HG02885 (cell line): Measurements from ENCODE around the gene NECAB2.

ENCODE experiments used
- ATAC-seq: cut with Tn5 transposase; IDR thresholded peaks from one replicate; pipeline ENCODE4 v1.9.1; 2021; ENCODE audit warnings: mild to moderate bottlenecking; ENCODE audit not compliant: unreplicated experiment, poor library complexity

NECAB2 gene

GRCh38 chr16:83967838-83968305 lies at the start of gene NECAB2:
Gene NECAB2 (plus strand): TSS chr16:83968244. CDS start chr16:83968649, 405 bp downstream.
- ATAC-seq, result no peak

- no peak for ATAC-seq
Measured at GRCh38 chr16:83920894-83921491, 47.1 kb upstream of the NECAB2 start.

DNA sequence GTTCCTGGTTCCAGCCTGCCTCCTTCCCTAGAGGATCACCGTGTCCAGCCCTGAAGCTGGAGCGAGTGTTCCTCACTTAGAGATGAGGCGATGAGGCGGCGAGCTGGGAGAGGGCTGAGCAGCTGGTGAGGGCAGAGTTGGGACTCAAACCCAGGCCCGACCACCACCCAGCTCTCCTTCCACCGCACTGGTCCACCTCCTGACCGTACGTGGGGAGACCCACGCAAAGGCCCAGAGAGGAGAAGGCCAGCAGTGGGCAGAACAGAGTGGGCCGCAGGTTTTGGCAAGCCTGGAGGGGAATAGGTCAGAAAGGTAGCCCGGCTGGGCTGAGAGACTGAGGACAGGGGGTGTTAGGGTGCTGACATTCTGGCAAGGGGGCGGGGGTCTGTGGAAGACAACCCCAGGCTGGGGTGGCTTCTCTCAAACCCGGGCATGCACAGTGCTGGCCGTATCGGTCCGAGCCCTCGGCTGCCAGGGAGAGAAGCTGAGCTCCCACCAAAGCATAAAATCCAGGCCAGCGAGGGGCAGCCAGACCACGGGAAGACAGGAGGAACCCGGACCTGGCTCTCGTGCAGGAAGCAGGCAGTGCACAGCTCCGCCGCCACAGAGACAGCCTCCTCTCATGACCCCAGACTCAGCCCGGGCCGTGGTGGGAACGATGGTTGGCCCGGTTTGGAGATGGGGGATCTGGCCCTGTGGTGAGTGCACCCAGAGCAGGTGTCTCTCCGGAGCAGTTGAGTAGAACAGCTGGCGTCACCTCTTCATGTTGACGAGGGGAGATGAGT lies 44.3 kb upstream of the NECAB2 start:
- ATAC-seq, result no peak

- ATAC-seq, result no peak
Measured at GRCh38 chr16:83924686-83925085, 43.4 kb upstream of the NECAB2 start.

GRCh38 chr16:83925095-83925905 lies 42.7 kb upstream of the NECAB2 start:
- no peak for ATAC-seq

- ATAC-seq, result no peak
Measured at GRCh38 chr16:83925957-83926725, 41.9 kb upstream of the NECAB2 start.

DNA sequence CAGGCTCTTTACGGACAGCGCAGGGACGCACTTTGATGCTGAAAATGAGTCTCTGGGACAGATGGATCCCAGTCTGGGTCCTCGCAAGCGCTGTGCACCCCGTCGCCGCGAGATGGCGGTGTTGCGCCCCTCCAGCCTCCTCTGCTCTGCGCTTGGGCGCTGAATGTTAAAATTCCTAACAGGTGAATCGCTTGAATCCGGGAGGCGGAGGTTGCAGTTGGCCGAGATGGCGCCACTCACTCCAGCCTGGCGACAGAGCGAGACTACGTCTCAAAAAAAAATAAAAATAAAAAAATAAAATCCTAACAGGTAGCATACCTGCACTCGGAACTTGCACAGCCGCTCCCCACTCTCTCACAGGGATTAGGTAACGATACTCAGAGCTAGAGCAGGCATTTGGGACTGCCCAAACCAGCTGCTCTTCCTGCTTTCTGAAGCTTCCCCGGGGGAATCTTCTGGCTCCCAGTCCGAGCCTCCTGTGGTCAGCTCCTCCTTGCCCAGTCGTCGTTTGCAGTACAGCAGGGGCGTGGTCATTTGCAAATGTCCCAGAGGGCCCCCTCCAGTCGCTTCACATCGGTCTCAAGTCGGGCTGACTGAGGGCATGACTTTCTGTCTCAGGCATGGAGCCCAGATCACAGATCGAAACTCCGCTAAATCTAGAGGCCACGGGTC lies 41.2 kb upstream of the NECAB2 start:
- ATAC-seq, result peak; percentile 59

DNA sequence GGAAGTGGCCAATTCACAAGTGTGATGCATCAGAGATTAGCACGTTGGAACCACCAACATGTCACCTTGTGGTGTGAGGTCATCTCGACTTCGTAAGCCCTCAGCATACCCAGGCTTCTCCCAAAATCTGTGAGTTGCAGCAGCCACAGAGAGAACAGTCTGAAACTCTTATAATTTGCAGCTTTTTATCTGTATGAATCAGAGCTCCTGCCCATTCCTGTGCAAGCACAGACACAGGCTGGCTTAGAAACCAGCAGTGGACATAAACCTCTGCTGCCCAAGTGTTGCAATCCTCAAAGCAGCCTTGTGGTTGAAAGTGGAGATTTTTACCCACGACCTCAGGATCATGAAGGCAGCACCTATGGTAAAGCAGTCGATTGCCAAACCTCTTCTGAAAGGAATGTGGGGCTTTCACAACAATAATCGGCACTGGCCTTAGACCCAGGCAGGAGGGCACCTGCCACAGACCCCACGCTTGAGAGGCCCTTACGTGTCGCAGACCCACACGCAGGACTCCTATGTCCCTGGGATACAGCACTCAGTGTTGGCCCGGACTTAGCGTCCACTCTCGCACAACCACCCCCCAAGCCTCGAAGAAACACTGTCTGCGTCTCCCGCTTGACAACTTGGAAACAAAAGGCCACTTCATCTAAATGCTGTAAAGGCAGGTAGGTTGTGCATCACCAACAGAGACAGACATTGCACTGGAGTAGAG lies 39.5 kb upstream of the NECAB2 start:
- no peak for ATAC-seq

DNA sequence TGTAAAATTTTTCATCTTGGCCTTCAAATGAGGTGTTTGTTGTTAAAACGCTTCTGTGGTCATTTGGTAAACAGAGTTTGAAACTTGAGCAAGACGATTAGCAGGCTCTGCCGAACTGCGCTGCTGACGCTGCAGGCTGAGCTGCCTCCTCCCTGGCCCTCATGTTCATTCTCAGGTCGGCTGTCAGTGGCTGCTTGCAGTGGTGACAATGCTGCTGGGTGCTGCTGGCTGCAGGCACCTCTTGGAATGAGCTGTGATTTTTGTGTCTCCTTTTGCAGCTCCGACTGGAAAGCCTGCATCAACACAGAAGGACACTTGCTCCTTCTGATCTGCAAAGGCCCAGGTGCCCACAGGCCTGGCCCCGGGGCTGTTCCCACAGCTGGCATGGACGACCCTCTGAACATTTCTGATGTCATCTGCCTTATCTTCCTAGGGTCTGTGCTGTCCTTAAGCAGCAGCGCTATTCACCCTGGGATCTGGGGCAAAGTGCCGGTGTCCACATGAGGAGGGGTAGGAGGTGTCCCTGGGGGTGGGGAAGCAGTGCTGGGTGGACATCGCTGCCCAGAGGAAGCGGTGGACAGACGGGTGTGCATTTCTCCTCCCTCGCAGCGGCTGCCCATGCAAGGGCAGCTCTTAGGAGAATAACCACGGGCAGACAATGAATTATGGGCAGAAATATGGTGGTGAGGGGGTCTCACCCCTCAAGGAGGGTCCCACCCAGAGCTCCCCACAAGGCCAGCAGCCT lies 38.1 kb upstream of the NECAB2 start:
- ATAC-seq, result no peak

DNA sequence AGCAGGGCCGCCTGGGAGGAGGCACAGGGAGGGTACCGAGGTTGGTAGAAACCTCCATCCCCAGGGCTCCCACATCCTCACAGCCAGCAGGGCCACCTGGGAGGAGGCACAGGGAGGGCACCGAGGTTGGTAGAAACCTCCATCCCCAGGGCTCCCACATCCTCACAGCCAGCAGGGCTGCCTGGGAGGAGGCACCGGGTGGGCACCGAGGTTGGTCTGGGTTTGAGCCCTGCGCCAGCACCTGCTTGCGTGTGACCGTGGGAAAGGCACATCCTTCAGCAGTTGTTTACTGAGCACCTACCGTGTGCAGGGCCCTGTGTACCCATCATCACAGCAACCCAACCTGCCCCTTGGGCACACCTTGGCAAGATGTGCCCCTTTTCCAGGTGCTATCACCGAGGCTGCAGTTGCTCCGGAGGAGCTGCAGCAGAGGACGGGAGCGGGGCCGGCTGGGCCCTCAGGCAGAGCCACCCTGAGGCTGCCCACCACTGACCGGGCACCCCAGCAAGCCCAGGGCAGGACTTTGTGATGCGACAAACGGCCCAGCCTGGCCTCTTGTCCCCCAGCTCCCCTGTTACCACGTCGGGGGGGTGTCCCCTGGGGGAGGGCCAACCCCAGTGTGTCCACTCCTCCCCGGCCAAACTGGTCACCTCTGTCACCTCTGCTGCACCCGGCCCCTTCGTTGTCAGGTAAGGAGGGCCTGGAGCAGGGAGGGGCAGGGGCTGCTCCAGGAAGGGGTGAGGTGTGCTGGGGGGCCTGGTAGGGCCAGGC lies 37.1 kb upstream of the NECAB2 start:
- ATAC-seq, result no peak

DNA sequence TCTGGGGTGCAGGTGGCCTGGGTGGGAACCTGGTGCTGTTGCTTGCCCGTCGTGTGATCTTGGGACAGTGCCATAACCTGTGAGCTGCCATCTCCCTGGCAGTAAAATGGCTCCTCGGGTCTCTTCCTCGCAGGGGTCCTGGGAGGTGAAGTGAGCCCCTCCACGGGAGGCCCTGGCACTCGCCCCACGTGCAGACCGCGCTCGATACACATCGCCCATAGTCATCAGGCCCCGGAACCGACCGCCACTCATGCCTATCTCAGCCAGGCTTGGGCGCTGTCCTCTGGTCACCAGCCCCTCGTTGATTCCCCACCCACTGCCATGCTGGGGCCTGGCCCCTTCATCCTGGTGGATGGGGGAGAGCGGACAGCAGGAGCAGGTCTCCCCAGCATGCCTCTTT lies 36.5 kb upstream of the NECAB2 start:
- ATAC-seq, result no peak

GRCh38 chr16:83932304-83932703 lies 35.7 kb upstream of the NECAB2 start:
- ATAC-seq, result no peak

- no peak for ATAC-seq
Measured at GRCh38 chr16:83932955-83933673, 34.9 kb upstream of the NECAB2 start.

GRCh38 chr16:83933885-83934683 lies 34.0 kb upstream of the NECAB2 start:
- no peak for ATAC-seq

- no peak for ATAC-seq
Measured at GRCh38 chr16:83934684-83934977, 33.4 kb upstream of the NECAB2 start.

DNA sequence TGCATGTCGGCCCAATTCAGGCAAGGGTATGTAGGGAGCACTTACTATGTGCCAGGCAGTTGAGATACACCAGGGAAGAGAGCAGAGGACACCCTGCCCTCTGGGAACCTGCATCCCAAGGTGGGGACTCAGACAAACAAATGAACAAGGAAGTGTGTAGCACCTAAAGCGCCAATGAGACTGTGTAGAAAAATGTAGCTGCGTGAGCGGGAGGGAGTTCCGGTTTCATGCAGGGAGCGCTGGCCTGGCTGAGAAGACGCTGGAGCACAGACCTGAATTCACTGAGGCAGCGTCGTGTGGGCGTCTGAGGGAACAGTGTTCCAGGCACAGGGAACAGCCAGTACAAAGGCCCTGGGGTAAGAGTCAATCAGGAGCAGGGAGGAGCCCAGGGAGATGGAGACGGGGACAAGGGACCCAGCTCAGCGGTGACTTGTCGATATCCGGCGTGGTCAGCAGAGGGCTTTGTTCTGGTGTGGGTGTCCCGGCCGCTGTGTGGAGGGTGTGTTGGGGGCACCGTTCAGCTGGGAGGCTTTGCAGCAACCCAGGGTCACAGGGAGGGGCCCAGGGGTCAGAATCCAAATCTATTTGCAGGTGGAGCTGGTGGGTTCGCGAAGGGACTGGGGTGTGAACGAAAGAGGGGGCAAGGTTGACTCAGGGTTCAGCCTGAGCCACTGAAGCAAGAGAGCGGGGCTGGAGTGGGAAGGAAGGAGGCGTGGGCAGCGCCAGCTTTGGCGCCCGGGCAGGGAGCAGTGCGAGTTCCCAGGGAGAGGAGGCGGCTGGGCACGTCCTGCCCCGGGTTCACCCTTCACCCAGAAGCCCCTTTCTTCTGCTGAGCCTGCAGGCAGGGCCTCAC lies 32.8 kb upstream of the NECAB2 start:
- no peak for ATAC-seq
